NCI-H510A treated with DMSO at 0.1 percent for 48 hours (cell line): ENCODE results near the gene RCN1.
"Not testable (repeated sequence)": the region's sequence is repeated elsewhere in the genome, so short reads cannot be mapped to it uniquely, and the experiment has no call there.

Experiments
- DNase-seq: peaks from one replicate; lab custom pipeline; 2025; lab: John Stamatoyannopoulos, UW

Gene RCN1

GRCh38 chr11:32113200-32113919 lies 22.5 kb downstream of the RCN1 start:
- no peak for DNase-seq

- no peak for DNase-seq
Measured at GRCh38 chr11:32113920-32114203, 23.0 kb downstream of the RCN1 start.

GRCh38 chr11:32115446-32115845 lies 24.6 kb downstream of the RCN1 start:
- DNase-seq: no peak

GRCh38 chr11:32116668-32117067 lies 25.8 kb downstream of the RCN1 start:
- DNase-seq: no peak

GRCh38 chr11:32118025-32118974 lies 27.4 kb downstream of the RCN1 start:
- DNase-seq: no peak

GRCh38 chr11:32119139-32119538 lies 28.3 kb downstream of the RCN1 start:
- not testable (repeated sequence) for DNase-seq

- DNase-seq: no peak
Measured at GRCh38 chr11:32121012-32121411, 30.1 kb downstream of the RCN1 start.

GRCh38 chr11:32122200-32122599 lies 31.3 kb downstream of the RCN1 start:
- DNase-seq: no peak

GRCh38 chr11:32131321-32131720 lies 40.4 kb downstream of the RCN1 start:
- DNase-seq: no peak

- no peak for DNase-seq
Measured at GRCh38 chr11:32136657-32137056, 45.8 kb downstream of the RCN1 start.

GRCh38 chr11:32137263-32137662 lies 46.4 kb downstream of the RCN1 start:
- no peak for DNase-seq

GRCh38 chr11:32137869-32138268 lies 47.0 kb downstream of the RCN1 start:
- no peak for DNase-seq

- no peak for DNase-seq
Measured at GRCh38 chr11:32138902-32139301, 48.0 kb downstream of the RCN1 start.

GRCh38 chr11:32139896-32140520 lies 49.1 kb downstream of the RCN1 start:
- no peak for DNase-seq

- no peak for DNase-seq
Measured at GRCh38 chr11:32141745-32142546, 51.1 kb downstream of the RCN1 start.

- DNase-seq: no peak
Measured at GRCh38 chr11:32143378-32143777, 52.5 kb downstream of the RCN1 start.

- DNase-seq: no peak
Measured at GRCh38 chr11:32145282-32145681, 54.4 kb downstream of the RCN1 start.

- no peak for DNase-seq
Measured at GRCh38 chr11:32148895-32149294, 58.0 kb downstream of the RCN1 start.

GRCh38 chr11:32149748-32150147 lies 58.9 kb downstream of the RCN1 start:
- no peak for DNase-seq

- DNase-seq: no peak
Measured at GRCh38 chr11:32151027-32151426, 60.2 kb downstream of the RCN1 start.

- no peak for DNase-seq
Measured at GRCh38 chr11:32152216-32152615, 61.3 kb downstream of the RCN1 start.

GRCh38 chr11:32152821-32153220 lies 61.9 kb downstream of the RCN1 start:
- no peak for DNase-seq
